DOHH2 (cell line): Measurements from ENCODE around the gene HK2.

Experiments
- H3F3A ChIP-seq: fragments of 200-600 bp; sonication (generic), shearing (Covaris generic); 2 replicates; pipeline ENCODE4 v1.6.0; 2016; ENCODE audit warnings: antibody characterized with exemption, mild to moderate bottlenecking; ENCODE audit not compliant: control insufficient read depth, insufficient read depth
- H3K27ac ChIP-seq: fragments of 200-600 bp; sonication (generic); 2 replicates; pipeline ENCODE4 v1.5.1; 2014; ENCODE audit warnings: low read depth, mild to moderate bottlenecking, low read length, moderate library complexity
- H3K27me3 ChIP-seq: fragments of 200-600 bp; sonication (generic); 2 replicates; pipeline ENCODE4 v1.6.1; 2014; ENCODE audit warnings: mild to moderate bottlenecking, low read length, mixed read lengths; ENCODE audit not compliant: control insufficient read depth
- H3K36me3 ChIP-seq: fragments of 200-600 bp; sonication (generic); 2 replicates; pipeline ENCODE4 v1.6.1; 2014; ENCODE audit warnings: mild to moderate bottlenecking, low read length, moderate library complexity, mixed read lengths; ENCODE audit not compliant: control insufficient read depth
- H3K4me1 ChIP-seq: fragments of 200-600 bp; sonication (generic); 2 replicates; pipeline ENCODE4 v1.6.1; 2014; ENCODE audit warnings: mild to moderate bottlenecking, low read length, mixed read lengths; ENCODE audit not compliant: control insufficient read depth
- H3K4me2 ChIP-seq: fragments of 200-600 bp; sonication (generic); 2 replicates; pipeline ENCODE4 v1.6.0; 2014; ENCODE audit warnings: mild to moderate bottlenecking, low read length, moderate library complexity
- H3K4me3 ChIP-seq: fragments of 200-600 bp; sonication (generic); 2 replicates; pipeline ENCODE4 v1.5.1; 2014; ENCODE audit warnings: mild to moderate bottlenecking, low read length, mixed read lengths
- H3K79me2 ChIP-seq: fragments of 200-600 bp; sonication (generic); 2 replicates; pipeline ENCODE4 v1.6.1; 2014; ENCODE audit warnings: mild to moderate bottlenecking, low read length, mixed read lengths; ENCODE audit not compliant: control insufficient read depth
- H3K9me2 ChIP-seq: fragments of 200-600 bp; sonication (generic); replicated peaks from 2 replicates; pipeline ENCODE4 v1.6.1; 2014; ENCODE audit warnings: mild to moderate bottlenecking, low read length, mixed read lengths; ENCODE audit not compliant: control insufficient read depth
- H3K9me3 ChIP-seq: fragments of 200-600 bp; sonication (generic); 2 replicates; pipeline ENCODE4 v1.6.1; 2014; ENCODE audit warnings: antibody characterized with exemption, low read length, mixed read lengths; ENCODE audit not compliant: control insufficient read depth, insufficient read depth
- H4K20me1 ChIP-seq: fragments of 200-600 bp; sonication (generic); 2 replicates; pipeline ENCODE4 v1.6.0; 2014; ENCODE audit warnings: low read depth, mild to moderate bottlenecking, antibody characterized with exemption, low read length, moderate library complexity; ENCODE audit not compliant: control insufficient read depth, insufficient read depth
- EZH2phosphoT487 ChIP-seq: fragments of 200-600 bp; sonication (generic); IDR thresholded peaks from 2 replicates; pipeline ENCODE4 v1.6.1; 2017; ENCODE audit warnings: borderline replicate concordance, mild to moderate bottlenecking, antibody characterized with exemption, low read length, moderate library complexity, mixed read lengths
- TF ChIP-seq, protein P1 (sequence below): fragments of 200-600 bp; sonication (generic); IDR thresholded peaks from one replicate; pipeline ENCODE4 v1.5.1; 2014; ENCODE audit warnings: antibody characterized with exemption, mild to moderate bottlenecking, low read depth, low read length; ENCODE audit not compliant: poor library complexity, severe bottlenecking

Gene HK2

DNA sequence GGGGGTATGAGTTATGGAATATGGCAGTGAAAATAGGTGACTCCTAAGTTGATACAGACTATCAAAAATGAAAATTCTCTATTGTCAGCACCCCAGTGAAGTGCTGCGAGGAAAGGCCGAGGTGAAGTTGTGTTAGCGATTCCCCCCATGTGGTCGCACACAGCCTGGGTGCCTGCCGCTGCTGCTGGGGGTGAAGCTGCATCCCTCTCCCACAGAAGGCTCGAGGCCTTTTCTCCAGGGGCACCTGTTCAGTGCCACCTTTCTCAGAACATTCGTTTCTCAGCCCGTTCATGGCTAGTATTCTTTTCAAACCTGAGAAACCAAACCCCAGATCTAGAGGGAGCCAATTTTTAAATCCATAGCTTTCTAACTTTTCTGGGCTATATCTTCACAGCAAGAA, 23.8 kb downstream of the HK2 start:
- H4K20me1 ChIP-seq: peaks cover 7% of the 10 kb centered on the region
- H3K9me2 ChIP-seq: no peaks in the 10 kb centered on the region
- no peak overlapping the region for H3K4me3 ChIP-seq
- H3K79me2 ChIP-seq: peaks cover 90% of the 10 kb centered on the region
- no peak overlapping the region for H3K4me2 ChIP-seq
- H3K4me1 ChIP-seq: no peaks in the 10 kb centered on the region
- H3K36me3 ChIP-seq: peaks cover 77% of the 10 kb centered on the region
- H3K27me3 ChIP-seq: no peaks in the 10 kb centered on the region
- TF ChIP-seq, protein P1, sequence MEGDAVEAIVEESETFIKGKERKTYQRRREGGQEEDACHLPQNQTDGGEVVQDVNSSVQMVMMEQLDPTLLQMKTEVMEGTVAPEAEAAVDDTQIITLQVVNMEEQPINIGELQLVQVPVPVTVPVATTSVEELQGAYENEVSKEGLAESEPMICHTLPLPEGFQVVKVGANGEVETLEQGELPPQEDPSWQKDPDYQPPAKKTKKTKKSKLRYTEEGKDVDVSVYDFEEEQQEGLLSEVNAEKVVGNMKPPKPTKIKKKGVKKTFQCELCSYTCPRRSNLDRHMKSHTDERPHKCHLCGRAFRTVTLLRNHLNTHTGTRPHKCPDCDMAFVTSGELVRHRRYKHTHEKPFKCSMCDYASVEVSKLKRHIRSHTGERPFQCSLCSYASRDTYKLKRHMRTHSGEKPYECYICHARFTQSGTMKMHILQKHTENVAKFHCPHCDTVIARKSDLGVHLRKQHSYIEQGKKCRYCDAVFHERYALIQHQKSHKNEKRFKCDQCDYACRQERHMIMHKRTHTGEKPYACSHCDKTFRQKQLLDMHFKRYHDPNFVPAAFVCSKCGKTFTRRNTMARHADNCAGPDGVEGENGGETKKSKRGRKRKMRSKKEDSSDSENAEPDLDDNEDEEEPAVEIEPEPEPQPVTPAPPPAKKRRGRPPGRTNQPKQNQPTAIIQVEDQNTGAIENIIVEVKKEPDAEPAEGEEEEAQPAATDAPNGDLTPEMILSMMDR: no peak
- TF ChIP-seq EZH2phosphoT487: no peak
- no peaks in the 10 kb centered on the region for H3K9me3 ChIP-seq
- H3K27ac ChIP-seq: no peak overlapping the region
- no peaks in the 10 kb centered on the region for H3F3A ChIP-seq

GRCh38 chr2:74858281-74858680, 24.4 kb downstream of the HK2 start:
- H4K20me1 ChIP-seq: peaks cover 8% of the 10 kb centered on the region
- no peaks in the 10 kb centered on the region for H3K9me3 ChIP-seq
- H3K4me2 ChIP-seq: no peak overlapping the region
- H3K4me1 ChIP-seq: no peaks in the 10 kb centered on the region; the same call in 1 of the 2 replicates
- H3K27me3 ChIP-seq: no peaks in the 10 kb centered on the region
- TF ChIP-seq EZH2phosphoT487: no peak
- TF ChIP-seq, protein P1: no peak
- H3F3A ChIP-seq: no peaks in the 10 kb centered on the region
- peaks cover 81% of the 10 kb centered on the region for H3K36me3 ChIP-seq
- no peak overlapping the region for H3K4me3 ChIP-seq
- H3K27ac ChIP-seq: no peak overlapping the region
- H3K9me2 ChIP-seq: no peaks in the 10 kb centered on the region
- H3K79me2 ChIP-seq: peaks cover 90% of the 10 kb centered on the region

DNA sequence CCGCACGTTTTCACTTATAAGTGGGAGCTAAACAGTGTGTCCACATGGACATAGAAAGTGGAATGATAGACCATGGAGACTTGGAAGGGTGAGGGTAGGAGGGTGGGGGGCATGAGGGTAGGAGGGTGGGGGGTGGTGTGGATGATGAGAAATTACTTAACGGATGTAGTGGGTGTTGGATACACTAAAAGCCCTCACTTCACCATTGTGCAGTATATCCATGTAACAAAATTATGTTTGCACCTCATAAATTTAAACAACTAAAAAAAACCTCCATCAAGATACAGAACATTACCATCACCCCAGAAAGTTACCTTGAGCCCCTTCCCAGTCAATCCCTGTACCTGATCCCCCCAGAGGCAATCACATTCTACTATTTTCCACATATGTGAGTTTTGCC, 26.2 kb downstream of the HK2 start:
- H3K4me1 ChIP-seq: peaks cover 10% of the 10 kb centered on the region
- H3K27ac ChIP-seq: no peak overlapping the region
- TF ChIP-seq, protein P1: no peak
- no peak for TF ChIP-seq EZH2phosphoT487
- H3K4me2 ChIP-seq: no peak overlapping the region
- H3F3A ChIP-seq: no peaks in the 10 kb centered on the region
- H3K27me3 ChIP-seq: no peaks in the 10 kb centered on the region
- no peaks in the 10 kb centered on the region for H3K9me3 ChIP-seq
- H3K36me3 ChIP-seq: peaks cover 85% of the 10 kb centered on the region
- H4K20me1 ChIP-seq: peaks cover 13% of the 10 kb centered on the region
- no peaks in the 10 kb centered on the region for H3K9me2 ChIP-seq
- peaks cover 94% of the 10 kb centered on the region for H3K79me2 ChIP-seq
- no peak overlapping the region for H3K4me3 ChIP-seq
